Activated CD8-positive, alpha-beta T cell treated with anti-CD3 and anti-CD28 coated beads for 36 hours (primary cell): ENCODE data around the gene S100A14. TPM values are rescaled to one million over a fixed set of nuclear protein-coding genes. Genes with fewer than 3 reads are reported as not detected.
"Not testable (repeated sequence)": the region's sequence is repeated elsewhere in the genome, so short reads cannot be mapped to it uniquely, and the experiment has no call there.

Experiments used
- ATAC-seq: fragments of 200-7000 bp; cut with Tn5 transposase; one replicate; pipeline ENCODE4 v1.10.0; 2021; ENCODE audit warnings: mild to moderate bottlenecking, moderate library complexity
- CTCF ChIA-PET: fragments of 350-600 bp; sonication (Branson Sonifier 250); formaldehyde crosslinking; loops from one replicate; lab custom pipeline; 2021; ENCODE audit warnings: antibody characterized with exemption; lab: Charles Lee
- POLR2A ChIA-PET: fragments of 350-600 bp; sonication (Branson Sonifier 250); formaldehyde crosslinking; loops from one replicate; lab custom pipeline; 2021; ENCODE audit warnings: antibody characterized with exemption; lab: Charles Lee
- DNase-seq: peaks from one replicate; pipeline ENCODE4 v3.0.0-alpha.2; 2020
- H3K27ac Mint-ChIP-seq: one replicate; pipeline ENCODE4 v1.8.0; 2021; ENCODE audit warnings: mild to moderate bottlenecking, mixed read lengths
- H3K27me3 Mint-ChIP-seq: one replicate; pipeline ENCODE4 v1.8.0; 2021; ENCODE audit warnings: mixed read lengths
- H3K36me3 Mint-ChIP-seq: one replicate; pipeline ENCODE4 v1.8.0; 2021; ENCODE audit warnings: low read depth, mixed read lengths
- H3K4me1 Mint-ChIP-seq: one replicate; pipeline ENCODE4 v1.8.0; 2021; ENCODE audit warnings: low read depth, mixed read lengths
- H3K4me3 Mint-ChIP-seq: one replicate; pipeline ENCODE4 v1.8.0; 2021; ENCODE audit warnings: mild to moderate bottlenecking, moderate library complexity, mixed read lengths
- H3K9me3 Mint-ChIP-seq: one replicate; pipeline ENCODE4 v1.8.0; 2021; ENCODE audit warnings: mixed read lengths
- CTCF ChIP-seq: fragments of 200-600 bp; IDR thresholded peaks from one replicate; pipeline ENCODE4 v1.8.0; 2022; ENCODE audit warnings: antibody characterized with exemption, mild to moderate bottlenecking
- intact Hi-C: fragments of 100-400 bp; cut with micrococcal nuclease; formaldehyde crosslinking; loops from one replicate; pipeline ENCODE4 v1.10.0; 2022
- total RNA-seq, 2 experiments: library from RNA; stranded (reverse); gene quantifications; one replicate each; pipeline ENCODE4 v1.2.3, GENCODE V29; 2021

S100A14 gene
- total RNA-seq, 2 experiments from 2014 or later, result not detected

- Mint-ChIP-seq H3K27me3 (peaks cover 20% of the 10 kb centered on the region), H3K4me1 (no peaks in the 10 kb centered on the region), H3K27ac (no peak overlapping the region), H3K4me3 (no peak overlapping the region), H3K9me3 (no peaks in the 10 kb centered on the region), H3K36me3 (no peaks in the 10 kb centered on the region)
- DNase-seq, result no peak
- ChIA-PET CTCF (interaction anchor here (0.8 to 2.8 kb wide), 6 partner anchors 10 to 68 kb away, joined by 3 to 14 read pairs (median 10); partner anchors contain the start of gene S100A14), POLR2A (no interaction called here)
- ATAC-seq, result no peak
- intact Hi-C loops, result no loop called here
- no peak for TF ChIP-seq CTCF
Measured at GRCh38 chr1:153578490-153578889, 37.6 kb downstream of the S100A14 start.

DNA sequence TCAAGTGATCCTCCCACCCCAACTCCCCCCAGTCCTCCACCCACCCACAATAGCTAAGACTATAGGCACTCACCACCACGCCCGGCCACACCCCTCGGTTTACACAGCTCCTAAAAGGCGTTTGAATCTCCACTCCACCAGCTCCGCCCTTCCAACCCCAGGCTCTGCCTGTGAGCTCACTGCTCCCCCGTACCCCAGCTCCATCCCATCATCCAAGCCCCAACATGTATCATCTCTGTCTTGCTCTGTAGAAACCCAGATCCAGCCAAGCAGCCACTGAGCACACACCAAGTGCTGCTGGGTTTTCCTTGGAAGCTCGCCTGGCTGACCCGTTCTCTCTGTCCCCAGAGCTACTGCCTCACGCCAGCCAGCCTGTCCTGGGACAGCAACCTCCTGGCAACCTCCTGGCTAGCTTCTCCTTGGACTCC, 38.5 kb downstream of the S100A14 start:
- TF ChIP-seq CTCF, result no peak
- no peak overlapping the region for H3K27ac Mint-ChIP-seq
- H3K27me3 Mint-ChIP-seq, result peaks cover 20% of the 10 kb centered on the region
- H3K9me3 Mint-ChIP-seq, result no peaks in the 10 kb centered on the region
- no peaks in the 10 kb centered on the region for H3K36me3 Mint-ChIP-seq
- H3K4me3 Mint-ChIP-seq, result no peak overlapping the region
- intact Hi-C loops, result no loop called here
- ATAC-seq (no peak), DNase-seq (no peak)
- ChIA-PET CTCF (interaction anchor here (0.6 to 2.8 kb wide), 10 partner anchors 10 to 225 kb away, joined by 3 to 14 read pairs (median 4); partner anchors contain the start of genes S100A13 and S100A14), POLR2A (interaction anchor here (0.9 kb wide), 1 partner anchor 104 kb away, joined by 3 read pairs; no protein-coding TSS in a partner anchor)
- peaks cover 8% of the 10 kb centered on the region for H3K4me1 Mint-ChIP-seq

DNA sequence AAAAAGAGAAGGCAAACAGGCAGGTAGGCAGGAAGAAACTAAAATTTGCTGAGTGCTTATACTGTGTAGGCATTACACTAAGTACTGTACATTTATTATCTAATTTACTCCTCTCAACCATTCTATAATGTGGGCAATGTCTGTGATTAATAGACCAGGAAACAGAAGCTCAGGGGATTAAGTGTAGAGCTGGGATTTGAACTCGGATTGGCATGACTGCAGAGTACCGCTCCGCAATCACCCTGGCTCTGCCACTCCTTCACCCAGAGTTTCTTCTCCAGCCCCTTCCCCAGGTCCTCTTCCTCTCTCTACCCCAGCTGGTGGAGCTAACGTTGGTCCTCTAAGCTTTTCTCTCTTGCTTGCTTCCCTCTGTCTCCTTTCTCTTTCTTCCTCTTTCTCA, 39.0 kb downstream of the S100A14 start:
- ATAC-seq (no peak), DNase-seq (no peak)
- no peak for TF ChIP-seq CTCF
- H3K36me3 Mint-ChIP-seq, result no peaks in the 10 kb centered on the region
- POLR2A ChIA-PET, result interaction anchor here (0.9 kb wide), 1 partner anchor 104 kb away, joined by 3 read pairs; no protein-coding TSS in a partner anchor
- peaks cover 20% of the 10 kb centered on the region for H3K27me3 Mint-ChIP-seq
- intact Hi-C loops, result no loop called here
- peaks cover 12% of the 10 kb centered on the region for H3K4me1 Mint-ChIP-seq
- H3K9me3 Mint-ChIP-seq, result no peaks in the 10 kb centered on the region
- H3K27ac Mint-ChIP-seq, result no peak overlapping the region
- CTCF ChIA-PET, result interaction anchor here (0.6 to 2.8 kb wide), 9 partner anchors 9 to 224 kb away, joined by 3 to 14 read pairs (median 4); partner anchors contain the start of genes S100A13 and S100A14
- no peak overlapping the region for H3K4me3 Mint-ChIP-seq

- POLR2A ChIA-PET, result interaction anchor here (1.3 kb wide), 1 partner anchor 23 kb away, joined by 3 read pairs; no protein-coding TSS in a partner anchor
- H3K9me3 Mint-ChIP-seq, ATAC-seq, DNase-seq, intact Hi-C loops, H3K4me3 Mint-ChIP-seq, H3K27ac Mint-ChIP-seq, H3K36me3 Mint-ChIP-seq: not testable (repeated sequence)
- CTCF ChIA-PET, result interaction anchor here (0.9 to 1.5 kb wide), 2 partner anchors 65 to 81 kb away, joined by 3 to 9 read pairs; no protein-coding TSS in a partner anchor
- Mint-ChIP-seq H3K4me1 (peaks cover 19% of the 10 kb centered on the region), H3K27me3 (peaks cover 20% of the 10 kb centered on the region)
Measured at GRCh38 chr1:153575497-153575896, 40.6 kb downstream of the S100A14 start.

DNA sequence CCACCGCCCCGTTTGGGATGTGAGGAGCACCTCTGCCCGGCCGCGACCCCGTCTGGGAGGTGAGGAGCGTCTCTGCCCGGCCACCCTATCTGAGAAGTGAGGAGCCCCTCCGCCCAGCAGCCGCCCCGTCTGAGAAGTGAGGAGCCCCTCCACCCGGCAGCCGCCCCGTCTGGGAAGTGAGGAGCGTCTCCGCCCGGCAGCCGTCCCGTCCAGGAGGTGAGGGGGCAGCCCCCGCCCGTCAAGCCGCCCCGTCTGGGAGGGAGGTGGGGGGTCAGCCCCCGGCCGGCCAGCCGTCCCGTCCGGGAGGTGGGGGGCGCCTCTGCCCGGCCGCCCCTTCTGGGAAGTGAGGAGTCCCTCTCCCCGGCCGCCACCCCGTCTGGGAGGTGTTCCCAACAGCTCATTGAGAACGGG, 41.0 kb downstream of the S100A14 start:
- intact Hi-C loops, H3K9me3 Mint-ChIP-seq, ATAC-seq, DNase-seq, H3K36me3 Mint-ChIP-seq, H3K4me3 Mint-ChIP-seq, H3K27ac Mint-ChIP-seq, POLR2A ChIA-PET: not testable (repeated sequence)
- Mint-ChIP-seq H3K4me1 (peaks cover 19% of the 10 kb centered on the region), H3K27me3 (peaks cover 20% of the 10 kb centered on the region)
- CTCF ChIA-PET, result interaction anchor here (1.5 to 7.7 kb wide), 2 partner anchors 42 to 65 kb away, joined by 9 to 191 read pairs; partner anchors contain the start of gene S100A6

- H3K4me3 Mint-ChIP-seq, result no peak overlapping the region
- peak overlapping the region; percentile 69 for H3K27ac Mint-ChIP-seq
- no peak for ATAC-seq
- TF ChIP-seq CTCF, result no peak
- DNase-seq, result no peak
- H3K36me3 Mint-ChIP-seq, result no peaks in the 10 kb centered on the region
- H3K9me3 Mint-ChIP-seq, result no peaks in the 10 kb centered on the region
- intact Hi-C loops, result no loop called here
- ChIA-PET POLR2A (interaction anchor here (0.8 to 6.3 kb wide), 6 partner anchors 8 to 72 kb away, joined by 3 to 80 read pairs (median 3); partner anchors contain the start of gene S100A6), CTCF (interaction anchor here (0.7 to 7.7 kb wide), 19 partner anchors 9 to 99 kb away, joined by 3 to 191 read pairs (median 5); partner anchors contain the start of genes CHTOP, S100A1, S100A13 and S100A6)
- peaks cover 16% of the 10 kb centered on the region for H3K27me3 Mint-ChIP-seq
- peaks cover 27% of the 10 kb centered on the region for H3K4me1 Mint-ChIP-seq
Measured at GRCh38 chr1:153573351-153573750, 42.8 kb downstream of the S100A14 start.
